ENCODE measurements around the gene NIPBL.
"Not testable (repeated sequence)": the region's sequence is repeated elsewhere in the genome, so short reads cannot be mapped to it uniquely, and the experiment has no call there.

NIPBL gene

DNA sequence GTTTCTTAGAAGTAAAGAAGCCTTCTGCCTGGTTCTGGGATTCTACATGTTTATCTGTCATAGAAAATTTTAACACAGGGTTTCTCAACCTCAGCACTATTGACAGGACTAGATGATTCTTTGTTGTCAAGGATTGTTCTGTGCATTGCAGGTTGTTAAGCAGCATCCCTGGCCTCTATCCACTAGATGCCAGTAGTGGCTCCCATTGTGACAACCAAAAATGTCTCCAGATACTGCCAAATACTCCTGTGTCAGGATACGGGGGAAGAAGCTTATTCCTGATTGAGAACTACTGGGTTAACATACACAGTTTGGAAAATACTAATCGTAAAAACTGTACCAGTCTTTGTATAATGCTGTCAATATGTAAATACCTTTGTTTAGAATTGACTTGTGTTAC, 167.1 kb downstream of the NIPBL start:
- no peak for DNase-seq

DNA sequence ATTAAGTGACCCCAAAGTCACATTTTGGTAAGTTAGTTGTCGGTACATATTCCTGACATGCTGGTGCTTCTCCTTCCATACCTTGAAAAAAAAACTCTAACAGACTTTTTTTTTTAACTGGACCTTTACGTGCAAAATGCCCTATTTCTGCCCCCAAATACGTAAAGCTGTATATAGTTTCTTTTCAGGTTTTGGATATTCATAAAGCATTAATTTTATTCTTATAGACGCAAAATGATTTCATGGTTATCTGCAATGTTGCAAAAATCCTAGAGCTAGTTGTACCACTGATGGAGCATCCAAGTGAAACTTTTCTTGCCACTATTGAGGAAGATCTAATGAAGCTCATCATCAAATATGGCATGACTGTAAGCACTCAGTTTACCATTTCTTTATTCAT, 167.6 kb downstream of the NIPBL start:
- DNase-seq: no peak

DNA sequence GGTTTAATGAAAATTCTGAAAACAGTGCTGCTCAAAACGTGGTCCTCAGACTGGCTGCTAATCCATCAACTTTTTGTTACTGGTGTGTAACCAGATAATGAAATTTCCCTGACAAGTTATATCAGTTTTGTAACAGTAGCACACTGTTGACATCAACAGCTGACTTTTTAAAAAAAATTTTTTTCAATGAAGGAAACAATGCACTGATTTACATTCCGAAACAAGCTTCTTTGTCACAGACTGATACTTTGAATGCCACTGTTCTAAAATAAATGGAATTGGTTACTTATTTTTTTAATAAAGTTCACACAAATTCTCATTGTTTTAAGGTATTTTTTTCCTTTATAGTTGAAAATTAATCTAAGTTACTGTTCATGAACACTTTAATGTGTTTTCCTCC, 169.1 kb downstream of the NIPBL start:
- no peak for DNase-seq

DNA sequence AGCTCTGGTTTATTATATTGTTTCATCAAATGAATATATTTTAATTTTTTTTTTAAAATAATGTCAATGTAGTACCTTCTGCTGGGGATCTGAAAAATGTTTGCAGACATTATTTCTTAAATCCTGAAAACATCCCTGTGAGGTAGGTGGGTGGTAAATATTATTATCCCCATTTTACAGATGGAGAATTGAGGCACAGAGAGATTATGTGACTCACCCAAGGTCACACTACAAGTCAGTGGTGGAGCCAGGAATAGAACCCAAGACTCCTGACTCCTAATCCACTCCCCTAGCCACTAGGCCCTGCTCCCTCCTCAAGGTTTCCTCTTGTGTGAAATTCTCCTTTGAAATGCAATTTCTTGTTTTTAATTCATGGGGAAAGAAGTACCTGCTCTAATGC, 171.4 kb downstream of the NIPBL start:
- no peak for DNase-seq

DNA sequence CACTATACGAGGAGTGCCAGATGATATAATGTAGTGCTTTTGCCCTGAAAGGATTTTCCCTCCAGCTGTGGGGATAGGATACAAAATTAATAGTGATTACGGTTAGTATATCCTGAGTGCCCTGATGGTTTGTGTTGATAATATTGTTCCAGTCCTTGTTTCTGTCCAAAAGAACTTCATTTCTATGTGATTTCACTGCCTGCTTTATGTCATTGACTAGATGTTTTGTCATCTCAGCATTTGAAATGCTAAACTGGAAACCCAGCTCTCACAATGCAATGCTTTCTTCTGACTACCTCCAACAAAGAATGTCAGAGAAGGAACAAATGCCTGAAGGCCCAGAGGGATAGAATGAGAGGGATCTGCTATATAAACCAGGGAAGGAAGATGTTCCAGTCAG, 177.8 kb downstream of the NIPBL start:
- no peak for DNase-seq

DNA sequence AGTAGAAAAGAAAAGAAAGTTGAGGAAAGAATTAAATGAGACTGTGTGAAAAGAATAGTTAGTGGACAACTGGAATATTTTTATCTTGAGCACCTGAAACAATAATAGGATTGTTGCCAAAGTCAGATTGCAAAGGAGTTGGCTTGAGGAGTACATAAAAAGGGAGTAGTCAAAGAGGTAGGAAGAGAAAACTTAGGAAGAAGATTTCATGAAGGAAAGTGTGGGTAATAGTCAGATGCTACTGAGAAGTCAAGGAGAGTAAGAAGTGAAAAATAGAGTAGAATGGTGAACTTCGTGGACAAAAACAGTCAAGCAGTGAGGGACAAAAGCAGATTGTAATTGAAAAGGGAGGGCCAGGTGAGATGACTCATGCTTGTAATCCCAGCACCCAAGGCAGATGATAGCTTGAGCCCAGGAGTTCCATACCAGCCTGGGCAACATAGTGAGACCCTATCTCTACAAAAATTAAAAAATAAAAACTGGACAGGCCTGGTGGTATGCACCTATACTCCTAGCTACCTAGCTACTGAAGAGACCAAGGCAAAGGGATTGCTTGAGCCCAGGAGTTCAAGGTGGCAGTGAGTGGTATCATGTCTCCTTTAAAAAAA, 178.9 kb downstream of the NIPBL start:
- DNase-seq: no peak

DNA sequence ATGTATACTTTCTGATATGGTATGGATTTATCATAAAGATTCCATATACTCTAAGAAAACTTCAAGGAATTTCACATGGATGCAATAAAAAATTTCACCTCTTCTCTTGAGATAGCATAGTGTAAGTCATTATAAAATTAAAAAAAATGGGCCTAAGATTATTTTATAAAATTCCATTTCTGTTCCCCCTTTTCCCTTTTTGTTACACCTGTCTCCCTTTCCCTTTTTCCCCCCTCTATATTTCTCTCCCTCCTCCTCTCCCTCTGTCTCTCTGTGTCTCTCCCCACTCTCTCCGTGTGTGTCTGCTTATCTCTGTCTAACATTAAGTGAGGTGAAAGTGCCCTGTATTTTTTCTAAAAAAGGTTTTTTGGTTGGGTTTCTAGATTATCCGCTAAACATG, 180.2 kb downstream of the NIPBL start:
- DNase-seq: no peak

DNA sequence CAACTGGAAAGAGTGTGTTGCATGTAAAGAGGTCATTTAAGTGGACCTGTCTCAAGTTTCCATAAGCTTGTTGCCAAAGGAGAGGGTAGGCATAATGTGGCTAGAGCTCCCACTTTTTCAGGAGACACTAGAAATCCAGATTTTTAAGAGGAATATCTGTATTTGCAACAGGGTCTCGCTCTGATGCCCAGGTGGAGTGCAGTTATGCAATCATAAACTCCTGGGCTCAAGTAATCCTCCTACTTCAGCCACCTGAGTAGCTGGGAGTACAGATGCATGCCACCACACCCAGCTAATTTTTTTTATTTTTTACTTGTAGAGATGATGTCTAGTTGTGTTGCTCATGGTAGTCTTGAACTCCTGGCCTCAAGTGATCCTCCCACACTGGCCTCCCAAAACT, 183.5 kb downstream of the NIPBL start:
- no peak for DNase-seq

DNA sequence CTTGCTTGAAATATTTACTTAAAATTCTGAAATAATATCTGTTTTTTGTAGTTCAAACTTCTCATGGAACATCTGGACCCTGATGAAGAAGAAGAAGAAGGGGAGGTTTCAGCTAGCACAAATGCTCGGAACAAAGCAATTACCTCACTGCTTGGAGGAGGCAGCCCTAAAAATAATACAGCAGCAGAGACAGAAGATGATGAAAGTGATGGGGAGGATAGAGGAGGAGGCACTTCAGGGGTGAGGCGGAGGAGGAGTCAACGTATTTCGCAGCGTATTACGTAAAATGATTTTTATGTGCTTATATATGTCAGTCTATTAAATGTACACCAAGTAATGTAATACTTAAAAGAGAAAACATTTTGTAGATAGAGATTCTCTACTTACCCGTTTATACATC, 187.2 kb downstream of the NIPBL start:
- DNase-seq: no peak

DNA sequence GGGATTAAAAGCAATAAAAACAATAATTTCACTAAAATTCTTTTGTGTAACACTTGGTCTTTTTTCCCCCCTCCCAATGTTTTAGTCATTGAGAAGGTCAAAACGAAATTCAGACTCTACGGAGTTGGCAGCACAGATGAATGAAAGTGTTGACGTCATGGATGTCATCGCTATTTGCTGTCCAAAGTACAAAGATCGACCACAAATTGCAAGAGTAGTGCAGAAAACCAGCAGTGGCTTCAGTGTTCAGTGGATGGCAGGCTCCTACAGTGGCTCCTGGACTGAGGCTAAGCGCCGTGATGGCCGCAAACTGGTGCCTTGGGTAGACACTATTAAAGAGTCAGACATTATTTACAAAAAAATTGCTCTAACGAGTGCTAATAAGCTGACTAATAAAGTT, 187.9 kb downstream of the NIPBL start:
- DNase-seq: no peak

DNA sequence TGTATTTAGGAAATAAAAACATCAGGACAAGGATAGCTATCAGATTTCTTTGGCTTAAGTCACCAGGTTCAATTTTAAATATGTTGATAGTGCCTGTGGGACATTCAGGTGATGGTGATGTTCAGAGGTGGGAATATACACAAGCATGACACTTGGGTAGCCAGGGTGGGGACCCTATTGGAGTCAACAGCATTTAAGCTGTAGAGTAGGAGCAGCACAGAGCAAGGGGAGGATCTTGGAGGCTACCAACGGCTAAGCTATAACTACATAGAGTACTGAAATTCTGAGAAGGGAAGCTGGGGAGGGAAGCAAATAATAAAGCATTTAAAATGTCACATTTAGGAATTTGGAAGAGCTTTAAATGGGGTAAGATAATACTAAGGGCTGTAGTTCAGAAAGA, 194.9 kb downstream of the NIPBL start:
- DNase-seq: no peak

DNA sequence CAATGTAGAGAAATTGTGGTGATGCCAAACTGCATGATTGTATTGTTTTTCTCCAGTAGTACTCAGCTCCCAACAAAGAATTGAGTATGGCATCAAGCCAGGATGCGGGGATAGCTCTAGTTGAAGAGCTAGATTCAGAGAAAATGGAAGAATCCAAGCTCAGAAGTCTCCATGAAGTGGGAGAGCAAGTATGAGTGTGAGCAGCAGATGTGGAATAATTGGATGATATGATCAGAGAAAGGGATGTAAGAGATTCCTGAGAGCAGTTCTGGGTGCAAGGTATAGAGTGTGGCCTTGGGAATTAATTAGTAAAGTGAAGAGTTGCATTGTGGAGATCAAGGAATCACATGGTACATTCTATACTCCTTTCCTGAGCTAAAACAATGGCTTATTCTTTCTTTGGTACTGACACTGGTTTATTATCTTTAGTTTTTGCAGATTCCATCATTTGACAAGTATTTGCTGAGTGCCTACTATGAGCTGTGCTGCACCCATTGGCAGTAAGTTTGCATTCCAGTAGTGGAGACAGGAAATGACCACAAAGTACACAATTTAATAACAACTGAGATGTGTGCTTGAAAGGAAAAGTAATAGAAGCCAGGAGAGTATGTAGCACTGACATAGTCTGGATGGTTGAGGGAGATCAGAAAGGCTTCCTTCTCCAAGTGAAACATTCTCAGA, 195.5 kb downstream of the NIPBL start:
- no peak for DNase-seq

DNA sequence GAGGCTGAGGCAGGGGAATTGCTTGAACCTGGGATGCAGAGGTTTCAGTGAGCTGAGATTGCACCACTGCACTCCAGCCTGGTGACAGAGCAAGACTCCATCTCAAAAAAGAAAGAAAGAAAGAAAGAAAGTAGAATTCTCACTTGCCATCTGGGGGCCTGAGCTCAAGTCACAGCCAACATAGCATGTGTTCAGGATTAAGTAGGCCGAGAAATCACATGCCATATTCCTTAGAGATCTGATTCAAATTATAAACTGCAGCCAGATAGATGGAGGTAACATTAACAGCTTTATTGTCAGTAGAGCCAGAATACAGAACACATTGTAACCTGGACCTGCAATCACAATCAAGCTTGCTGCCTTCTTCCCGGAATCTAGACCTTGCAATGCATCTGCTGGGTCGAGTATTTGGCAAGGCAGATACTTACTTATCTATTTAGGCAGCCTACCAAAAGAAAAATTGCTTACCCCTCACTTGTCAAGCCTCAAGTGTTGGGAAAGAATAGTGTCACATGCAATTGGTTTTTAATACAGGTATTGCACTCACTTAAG, 198.9 kb downstream of the NIPBL start:
- no peak for DNase-seq

DNA sequence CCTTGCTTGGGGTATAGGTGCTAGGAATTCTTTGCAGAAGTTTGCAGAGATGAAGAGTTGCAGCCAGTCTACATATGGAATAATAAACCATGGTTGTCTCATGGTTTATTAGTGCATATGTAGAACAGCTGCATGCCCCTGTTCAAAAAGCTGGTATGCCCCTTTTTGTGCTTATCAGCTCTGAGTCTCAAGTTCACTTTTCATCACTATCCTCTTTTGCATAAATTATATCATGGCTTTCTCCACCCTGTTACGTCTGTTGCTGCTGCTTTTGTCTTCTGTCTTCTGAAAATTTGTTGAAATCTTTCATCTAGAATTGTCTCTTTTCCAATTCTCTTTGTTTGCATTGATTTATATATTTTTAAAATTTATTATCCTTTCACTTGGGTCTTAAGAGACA, 200.6 kb downstream of the NIPBL start:
- DNase-seq: no peak

DNA sequence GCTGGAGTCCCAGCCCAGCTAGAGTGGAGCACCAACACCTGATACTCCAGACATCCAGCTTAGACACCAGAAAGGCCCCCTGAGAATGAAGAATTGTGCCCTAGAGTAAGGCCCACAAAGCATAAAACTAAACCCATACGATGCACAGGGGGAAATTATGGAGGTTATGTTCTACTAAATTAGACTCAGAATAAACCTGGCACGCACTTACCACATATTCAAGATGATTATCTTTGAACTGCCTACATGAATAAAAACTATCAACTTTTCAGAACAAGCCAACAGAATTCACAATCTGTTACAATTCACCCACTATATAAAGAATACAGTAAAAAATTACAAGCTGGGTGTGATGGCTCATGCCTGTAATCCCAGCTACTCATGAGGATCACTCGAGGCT, 204.1 kb downstream of the NIPBL start:
- DNase-seq: no peak

DNA sequence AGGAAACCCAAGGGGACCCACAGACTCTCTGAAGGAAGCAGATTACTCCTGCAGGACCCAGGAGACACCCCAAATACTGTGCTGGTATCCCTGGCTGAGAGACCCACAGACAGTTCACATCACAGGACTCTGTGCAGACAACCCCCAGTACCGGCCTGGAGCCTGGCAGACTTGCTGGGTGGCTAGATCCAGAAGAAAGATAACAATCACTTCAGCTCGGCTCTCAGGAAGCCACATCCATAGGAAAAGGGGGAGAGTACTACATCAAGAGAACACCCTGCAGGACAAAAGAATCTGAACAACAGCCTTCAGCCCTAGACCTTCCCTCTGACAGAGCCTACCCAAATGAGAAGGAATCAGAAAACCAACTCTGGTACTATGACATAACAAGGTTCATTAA, 206.4 kb downstream of the NIPBL start:
- not testable (repeated sequence) for DNase-seq

DNA sequence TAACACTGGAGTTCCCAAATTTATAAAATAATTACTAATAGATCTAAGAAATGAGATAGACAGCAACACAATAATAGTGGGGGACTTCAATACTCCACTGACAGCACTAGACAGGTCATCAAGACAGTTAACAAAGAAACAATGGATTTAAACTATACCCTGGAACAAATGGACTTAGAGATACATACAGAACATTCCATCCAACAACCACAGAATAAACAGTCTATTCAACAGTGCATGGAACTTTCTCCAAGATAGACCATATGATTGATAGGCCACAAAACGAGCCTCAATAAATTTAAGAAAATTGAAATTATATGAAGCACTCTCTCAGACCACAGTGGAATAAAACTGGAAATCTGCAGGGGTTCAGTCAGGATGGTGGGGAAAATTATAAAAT, 209.5 kb downstream of the NIPBL start:
- DNase-seq: not testable (repeated sequence)

DNA sequence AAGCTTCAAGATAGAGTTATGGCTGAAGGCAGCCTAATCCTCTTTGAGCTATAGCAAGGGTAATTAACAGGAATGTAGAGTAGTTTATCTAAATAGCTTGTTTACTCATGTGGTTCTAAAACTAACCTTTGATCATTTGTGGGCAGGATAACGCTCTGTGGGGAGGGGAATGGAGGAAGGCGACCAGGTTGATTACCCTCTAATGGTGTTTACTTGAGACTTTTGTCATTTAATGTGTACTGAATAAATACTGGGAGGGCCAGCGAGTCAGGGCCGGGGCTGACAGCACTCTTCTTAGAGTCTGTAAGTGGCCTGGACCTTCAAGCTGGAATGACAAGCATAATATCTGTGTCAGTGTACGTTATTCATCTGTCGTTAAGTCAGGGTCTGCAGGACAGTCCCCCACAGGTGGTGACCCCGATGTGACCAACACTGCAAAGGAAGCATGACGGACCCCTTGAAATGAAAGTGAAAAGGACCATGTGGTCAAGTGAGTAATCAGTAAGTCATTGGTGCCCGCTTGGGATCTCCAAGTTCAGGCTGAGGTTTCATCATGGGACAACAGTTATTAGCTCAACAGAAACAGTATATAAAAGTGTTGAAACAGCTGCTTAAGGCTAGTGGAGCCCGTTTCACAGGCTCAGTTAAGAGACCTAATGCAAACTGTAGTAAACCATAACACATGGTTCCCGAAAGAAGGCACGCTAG, 210.1 kb downstream of the NIPBL start:
- DNase-seq: no peak

DNA sequence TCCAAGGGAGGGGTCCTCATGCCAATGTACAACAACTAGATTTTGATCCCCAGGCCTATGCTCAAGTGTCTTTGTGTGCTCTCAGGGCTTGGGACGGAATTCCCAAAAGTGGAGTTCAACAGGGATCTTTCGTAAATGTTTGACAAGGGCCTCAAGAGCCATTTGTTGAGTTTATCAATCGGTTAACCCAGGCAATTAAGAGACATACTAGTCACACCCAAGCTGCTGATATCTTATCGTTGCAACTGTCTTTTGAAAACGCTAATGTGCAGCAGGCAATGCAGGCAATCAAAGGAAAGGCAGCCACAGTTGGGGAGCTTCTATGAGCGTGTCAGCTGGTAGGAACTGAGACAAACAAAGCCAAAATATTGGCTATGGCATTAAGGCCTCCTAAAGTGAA, 211.4 kb downstream of the NIPBL start:
- DNase-seq: no peak

DNA sequence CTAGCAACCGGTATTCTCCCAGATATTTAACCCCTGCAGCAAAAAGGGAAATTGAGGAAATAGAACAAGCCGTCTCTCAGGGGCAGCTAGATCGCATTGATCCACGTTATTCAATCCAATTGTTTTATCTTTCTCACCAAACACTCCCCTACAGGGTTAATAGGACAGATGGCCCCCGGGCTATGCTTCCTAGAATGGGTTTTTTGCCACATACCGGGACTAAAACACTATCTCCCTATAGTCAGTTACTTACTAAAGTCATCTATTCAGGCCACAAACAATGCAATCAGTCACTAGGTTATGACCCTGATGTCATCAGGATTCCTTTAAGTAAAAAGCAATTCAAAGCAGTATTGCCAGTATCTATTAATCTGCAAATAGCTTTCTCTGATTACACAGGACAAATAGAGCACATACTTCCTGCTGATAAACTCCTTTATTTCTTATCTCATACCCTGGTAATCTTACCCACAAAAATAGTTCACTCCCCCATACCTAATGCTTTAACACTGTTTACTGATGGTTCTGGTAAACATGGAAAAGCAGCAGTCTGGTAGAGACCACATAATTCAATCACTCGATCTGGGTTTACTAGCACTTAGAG, 213.7 kb downstream of the NIPBL start:
- no peak for DNase-seq

DNA sequence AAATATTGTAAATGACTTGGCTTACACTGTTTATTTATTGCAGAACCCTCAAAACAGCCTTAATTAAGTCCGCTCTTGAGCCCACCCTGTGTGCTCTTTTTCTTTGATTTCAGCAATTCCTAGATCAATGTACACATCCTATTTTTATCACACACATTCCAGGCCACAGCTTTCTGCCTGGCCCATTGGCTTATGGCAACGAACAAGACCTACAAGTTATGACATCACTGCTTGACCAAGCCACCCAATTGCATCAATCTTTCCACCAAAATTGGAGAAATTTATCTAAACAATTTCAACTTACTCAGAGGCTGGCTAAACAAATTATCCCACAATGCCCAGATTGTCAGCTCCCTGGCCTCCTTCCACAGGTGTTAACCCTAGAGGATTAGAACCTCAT, 214.2 kb downstream of the NIPBL start:
- DNase-seq: no peak

DNA sequence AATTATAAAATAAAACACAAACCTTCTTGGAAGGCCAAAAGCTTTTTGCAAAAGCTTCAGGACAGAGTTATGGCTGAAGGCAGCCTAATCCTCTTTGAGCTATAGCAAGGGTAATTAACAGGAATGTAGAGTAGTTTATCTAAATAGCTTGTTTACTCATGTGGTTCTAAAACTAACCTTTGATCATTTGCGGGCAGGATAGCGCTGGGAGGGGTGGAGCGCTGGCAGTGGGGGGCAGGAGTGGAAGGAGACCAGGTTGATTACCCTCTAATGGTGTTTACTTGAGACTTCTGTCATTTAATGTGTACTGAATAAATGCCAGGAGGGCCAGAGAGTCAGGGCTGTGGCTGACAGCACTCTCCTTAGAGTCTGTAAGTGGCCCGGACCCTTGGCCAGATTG, 217.2 kb downstream of the NIPBL start:
- not testable (repeated sequence) for DNase-seq

DNA sequence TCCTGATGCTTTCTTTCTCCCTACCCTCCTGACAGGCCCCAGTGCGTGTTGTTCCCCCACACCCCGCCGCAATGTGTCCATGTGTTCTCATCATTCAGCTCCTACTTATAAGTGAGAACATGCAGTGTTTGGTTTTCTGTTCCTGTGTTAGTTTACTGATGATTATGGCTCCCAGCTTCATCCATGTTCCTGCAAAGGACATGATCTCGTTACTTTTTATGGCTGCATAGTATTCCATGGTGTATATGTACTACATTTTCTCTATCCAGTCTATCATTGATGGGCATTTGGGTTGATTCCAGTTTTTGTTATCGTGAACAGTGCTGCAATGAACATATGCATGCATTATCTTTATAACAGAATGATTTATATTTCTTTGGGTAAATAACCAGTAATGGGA, 222.7 kb downstream of the NIPBL start:
- DNase-seq: not testable (repeated sequence)

DNA sequence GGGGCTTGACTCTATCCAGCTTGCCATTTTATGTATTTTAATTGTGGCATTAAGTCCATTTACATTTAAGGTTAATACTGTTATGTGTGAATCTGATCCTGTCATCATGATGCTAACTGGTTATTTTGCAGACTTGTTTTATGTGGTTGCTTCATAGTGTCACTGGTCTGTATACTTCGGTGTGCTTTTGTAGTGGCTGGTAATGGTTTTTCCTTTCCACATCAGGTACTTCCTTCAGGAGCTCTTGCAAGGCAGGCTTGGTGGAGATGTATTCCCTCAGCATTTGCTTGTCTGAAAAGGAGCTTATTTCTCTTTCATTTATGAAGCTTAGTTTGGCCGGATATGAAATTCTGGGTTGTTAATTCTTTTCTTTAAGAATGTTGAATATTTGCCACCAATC, 226.7 kb downstream of the NIPBL start:
- no peak for DNase-seq

All from left hindlimb (tissue), 1 donor.